Parathyroid adenoma (tissue), 2 donors: Measurements from ENCODE around the gene PRKCQ.
"Not testable (repeated sequence)": the region's sequence is repeated elsewhere in the genome, so short reads cannot be mapped to it uniquely, and the experiment has no call there.

Experiments
- H2AFZ ChIP-seq: fragments of 300-600 bp; sonication (generic); one replicate; pipeline ENCODE4 v1.7.0; 2017; ENCODE audit warnings: antibody characterized with exemption, mild to moderate bottlenecking
- H3K27ac ChIP-seq: fragments of 300-600 bp; sonication (generic); one replicate; pipeline ENCODE4 v1.7.0; 2017
- H3K27me3 ChIP-seq: fragments of 300-600 bp; sonication (generic); one replicate; pipeline ENCODE4 v1.7.0; 2017; ENCODE audit warnings: low read length; ENCODE audit not compliant: control insufficient read depth, insufficient read depth
- H3K36me3 ChIP-seq: fragments of 300-600 bp; sonication (generic); one replicate; pipeline ENCODE4 v1.7.0; 2017; ENCODE audit warnings: low read length; ENCODE audit not compliant: control insufficient read depth, insufficient read depth
- H3K4me1 ChIP-seq: fragments of 300-600 bp; sonication (generic); one replicate; pipeline ENCODE4 v1.7.0; 2017; ENCODE audit warnings: control low read depth
- H3K4me2 ChIP-seq: fragments of 300-600 bp; sonication (generic); one replicate; pipeline ENCODE4 v1.7.0; 2017; ENCODE audit warnings: low read length
- H3K4me3 ChIP-seq: fragments of 300-600 bp; sonication (generic); one replicate; pipeline ENCODE4 v1.7.0; 2017; ENCODE audit warnings: low read depth, low read length
- H3K79me2 ChIP-seq: fragments of 300-600 bp; sonication (generic); one replicate; pipeline ENCODE4 v1.7.0; 2017; ENCODE audit warnings: control low read depth
- H3K9ac ChIP-seq: fragments of 300-600 bp; sonication (generic); one replicate; pipeline ENCODE4 v1.7.0; 2017; ENCODE audit warnings: mild to moderate bottlenecking
- H3K9me3 ChIP-seq: fragments of 300-600 bp; sonication (generic); one replicate; pipeline ENCODE4 v1.7.0; 2017; ENCODE audit warnings: low read length; ENCODE audit not compliant: control insufficient read depth
- CTCF ChIP-seq: fragments of 300-600 bp; sonication (generic); IDR thresholded peaks from one replicate; pipeline ENCODE4 v1.7.0; 2017; ENCODE audit warnings: antibody characterized with exemption, mild to moderate bottlenecking
- donor health status: primary hyperparathyroidism.

PRKCQ gene

GRCh38 chr10:6384031-6384430 lies 196.0 kb downstream of the PRKCQ start:
- H3K4me2 ChIP-seq: no peak overlapping the region
- no peak overlapping the region for H3K9ac ChIP-seq
- no peaks in the 10 kb centered on the region for H3K4me1 ChIP-seq
- TF ChIP-seq CTCF: no peak
- H3K9me3 ChIP-seq: no peaks in the 10 kb centered on the region
- no peaks in the 10 kb centered on the region for H3K36me3 ChIP-seq
- no peak overlapping the region for H2AFZ ChIP-seq
- no peaks in the 10 kb centered on the region for H3K79me2 ChIP-seq
- H3K27ac ChIP-seq: no peak overlapping the region
- no peaks in the 10 kb centered on the region for H3K27me3 ChIP-seq
- no peak overlapping the region for H3K4me3 ChIP-seq

GRCh38 chr10:6383096-6383812 lies 196.8 kb downstream of the PRKCQ start:
- H3K4me2 ChIP-seq: peak overlapping the region; percentile 43
- H2AFZ ChIP-seq: no peak overlapping the region
- no peak for TF ChIP-seq CTCF
- H3K9me3 ChIP-seq: no peaks in the 10 kb centered on the region
- H3K36me3 ChIP-seq: no peaks in the 10 kb centered on the region
- no peak overlapping the region for H3K27ac ChIP-seq
- H3K4me1 ChIP-seq: no peaks in the 10 kb centered on the region
- H3K27me3 ChIP-seq: no peaks in the 10 kb centered on the region
- no peak overlapping the region for H3K9ac ChIP-seq
- H3K4me3 ChIP-seq: no peak overlapping the region
- H3K79me2 ChIP-seq: no peaks in the 10 kb centered on the region

GRCh38 chr10:6382081-6382480 lies 198.0 kb downstream of the PRKCQ start:
- no peak overlapping the region for H3K27ac ChIP-seq
- H3K4me1 ChIP-seq: no peaks in the 10 kb centered on the region
- TF ChIP-seq CTCF: no peak
- no peak overlapping the region for H3K9ac ChIP-seq
- H3K4me2 ChIP-seq: no peak overlapping the region
- no peak overlapping the region for H3K4me3 ChIP-seq
- no peaks in the 10 kb centered on the region for H3K79me2 ChIP-seq
- no peak overlapping the region for H2AFZ ChIP-seq
- H3K36me3 ChIP-seq: no peaks in the 10 kb centered on the region
- H3K9me3 ChIP-seq: no peaks in the 10 kb centered on the region
- H3K27me3 ChIP-seq: no peaks in the 10 kb centered on the region

GRCh38 chr10:6380478-6380877 lies 199.6 kb downstream of the PRKCQ start:
- not testable (repeated sequence) for H3K79me2 ChIP-seq, H3K9ac ChIP-seq, H3K36me3 ChIP-seq, H3K4me3 ChIP-seq, H3K4me2 ChIP-seq, H3K27me3 ChIP-seq, H3K4me1 ChIP-seq, H3K27ac ChIP-seq, H2AFZ ChIP-seq, H3K9me3 ChIP-seq

- Histone ChIP-seq H3K4me3 (no peak overlapping the region), H3K4me2 (no peak overlapping the region), H3K4me1 (no peaks in the 10 kb centered on the region), H3K27me3 (no peaks in the 10 kb centered on the region), H2AFZ (no peak overlapping the region), H3K27ac (no peak overlapping the region), H3K9ac (no peak overlapping the region), H3K79me2 (no peaks in the 10 kb centered on the region), H3K36me3 (no peaks in the 10 kb centered on the region), H3K9me3 (no peaks in the 10 kb centered on the region)
- TF ChIP-seq CTCF: no peak
Observed at GRCh38 chr10:6379015-6379776, 200.9 kb downstream of the PRKCQ start.
